ENCODE results near the gene PAIP1. TPM values are rescaled to one million over a fixed set of nuclear protein-coding genes. Genes with fewer than 3 reads are reported as not detected.
"Not testable (repeated sequence)": the region's sequence is repeated elsewhere in the genome, so short reads cannot be mapped to it uniquely, and the experiment has no call there.

Gene PAIP1
- total RNA-seq, 2 experiments from 2014 or later, result 44.2 to 69.2 TPM

DNA sequence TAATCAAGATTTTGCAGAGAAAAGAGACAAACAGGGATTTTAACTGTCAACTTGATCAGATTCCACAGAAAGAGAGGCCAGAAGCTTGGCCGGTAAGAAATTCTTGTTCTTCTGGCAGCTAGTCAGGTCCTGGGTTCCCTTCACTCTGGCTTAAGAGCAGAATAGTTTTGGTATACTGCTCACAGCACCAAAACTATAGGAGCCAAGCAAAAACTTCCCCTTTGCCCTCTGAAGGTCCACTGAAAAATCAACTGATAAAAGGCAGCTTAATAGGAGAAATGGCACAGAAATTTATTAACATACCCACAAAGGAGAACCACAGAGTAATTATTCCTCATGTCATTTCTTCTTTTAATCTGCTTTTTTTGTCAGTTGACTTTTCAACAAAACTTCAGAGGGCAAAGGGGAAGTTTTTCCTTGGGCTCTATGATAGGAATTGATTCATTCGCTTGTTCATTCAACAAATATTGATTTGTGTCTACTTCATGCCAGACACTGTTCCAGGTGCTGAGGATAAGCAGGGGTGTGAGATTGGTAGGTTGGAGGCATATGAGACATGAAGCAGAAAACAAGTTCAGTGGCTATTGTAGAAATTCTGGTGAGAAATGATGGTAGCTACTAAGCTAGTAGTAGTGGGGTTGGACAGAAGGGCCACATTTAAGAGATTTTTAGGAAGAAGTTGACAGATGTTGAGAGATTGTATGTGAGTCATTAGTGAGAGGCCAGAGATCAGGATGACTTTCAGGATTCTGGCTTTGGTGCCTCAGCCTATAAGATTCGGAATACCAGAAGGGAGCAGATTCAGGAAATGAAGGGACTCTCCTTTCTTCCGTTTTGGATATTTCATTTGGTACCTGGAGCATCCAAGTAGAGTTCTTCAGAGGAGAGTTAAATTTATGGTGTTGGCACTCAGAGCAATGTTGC, 25.5 kb upstream of the PAIP1 start:
- BruUV-seq (replicated peaks), result TSS peak; percentile 44
- intact Hi-C loops (cut with micrococcal nuclease; ENCODE audit: unreplicated experiment), result no loop called here
- Histone ChIP-seq H2AFZ (ENCODE audit: low read length) (no peak overlapping the region), H3K9me2 (ENCODE audit: insufficient read depth, low read length) (no peaks in the 10 kb centered on the region), H3K4me1 (ENCODE audit: insufficient read depth, low read length, poor library complexity, severe bottlenecking) (no peaks in the 10 kb centered on the region), H3K36me3 (ENCODE audit: insufficient read depth, low read length) (peaks cover 23% of the 10 kb centered on the region), H3K9me3 (ENCODE audit: low read length) (no peaks in the 10 kb centered on the region), H3K27ac (ENCODE audit: low read depth, low read length, poor library complexity, severe bottlenecking) (no peak overlapping the region), H3K4me3 (ENCODE audit: low read depth, low read length, poor library complexity, severe bottlenecking) (no peak overlapping the region), H3K79me2 (ENCODE audit: insufficient read depth, low read depth, low read length) (no peaks in the 10 kb centered on the region), H3K4me2 (ENCODE audit: low read length) (no peak overlapping the region), H4K20me1 (ENCODE audit: insufficient read depth, low read length) (no peaks in the 10 kb centered on the region)
- TF ChIP-seq EZH2phosphoT487 (IDR thresholded peaks at IDR 0.05; ENCODE audit: borderline replicate concordance, low read depth, low read length), result no peak
- no peak for TF ChIP-seq CTCF (conservative IDR thresholded peaks at IDR 0.05; ENCODE audit: low read length)
- CTCF ChIA-PET (ENCODE audit: unreplicated experiment), result no interaction called here
- POLR2A ChIA-PET, result interaction anchor here (0.5 to 1.1 kb wide), 2 partner anchors 18 to 23 kb away, joined by 3 read pairs; no protein-coding TSS in a partner anchor
- no peak for DNase-seq (ENCODE audit: low spot score)

DNA sequence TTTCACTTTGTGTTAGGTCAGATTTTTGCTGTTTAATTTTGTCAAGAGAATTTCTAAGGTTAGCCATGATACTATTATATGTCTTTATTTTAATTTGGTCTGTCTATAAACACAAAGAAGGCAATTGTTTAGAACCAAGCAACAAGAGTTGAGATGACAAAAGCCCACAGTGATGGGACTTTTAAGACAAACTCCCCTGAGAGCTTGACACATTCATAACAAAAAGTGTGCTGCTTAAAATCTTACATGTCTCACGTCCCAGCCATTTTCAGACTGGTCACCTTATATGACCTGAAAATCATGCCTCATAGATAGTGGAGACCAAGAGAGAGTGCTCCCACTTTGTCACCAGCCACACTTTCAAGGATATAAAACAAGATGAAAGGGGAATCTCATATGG, 24.5 kb upstream of the PAIP1 start:
- H3K9me2 ChIP-seq (ENCODE audit: insufficient read depth, low read length), result no peaks in the 10 kb centered on the region
- no peak overlapping the region for H2AFZ ChIP-seq (ENCODE audit: low read length)
- ChIA-PET CTCF (ENCODE audit: unreplicated experiment) (no interaction called here), POLR2A (no interaction called here)
- no peaks in the 10 kb centered on the region for H4K20me1 ChIP-seq (ENCODE audit: insufficient read depth, low read length)
- H3K9me3 ChIP-seq (ENCODE audit: low read length), result no peaks in the 10 kb centered on the region
- H3K36me3 ChIP-seq (ENCODE audit: insufficient read depth, low read length), result peaks cover 33% of the 10 kb centered on the region
- no peak overlapping the region for H3K4me2 ChIP-seq (ENCODE audit: low read length)
- no peaks in the 10 kb centered on the region for H3K4me1 ChIP-seq (ENCODE audit: insufficient read depth, low read length, poor library complexity, severe bottlenecking)
- no TSS peak for BruUV-seq (replicated peaks)
- no peaks in the 10 kb centered on the region for H3K79me2 ChIP-seq (ENCODE audit: insufficient read depth, low read depth, low read length)
- no peak overlapping the region for H3K27ac ChIP-seq (ENCODE audit: low read depth, low read length, poor library complexity, severe bottlenecking)
- H3K4me3 ChIP-seq (ENCODE audit: low read depth, low read length, poor library complexity, severe bottlenecking), result no peak overlapping the region
- no peak for DNase-seq (ENCODE audit: low spot score)
- no peak for TF ChIP-seq CTCF (conservative IDR thresholded peaks at IDR 0.05; ENCODE audit: low read length)
- no peak for TF ChIP-seq EZH2phosphoT487 (IDR thresholded peaks at IDR 0.05; ENCODE audit: borderline replicate concordance, low read depth, low read length)
- intact Hi-C loops (cut with micrococcal nuclease; ENCODE audit: unreplicated experiment), result no loop called here

GRCh38 chr5:43580402-43581210, 23.7 kb upstream of the PAIP1 start:
- CTCF ChIA-PET (ENCODE audit: unreplicated experiment); H3K4me1 ChIP-seq (ENCODE audit: insufficient read depth, low read length, poor library complexity, severe bottlenecking); H4K20me1 ChIP-seq (ENCODE audit: insufficient read depth, low read length); intact Hi-C loops (cut with micrococcal nuclease; ENCODE audit: unreplicated experiment); H3K9me3 ChIP-seq (ENCODE audit: low read length); H2AFZ ChIP-seq (ENCODE audit: low read length); H3K27ac ChIP-seq (ENCODE audit: low read depth, low read length, poor library complexity, severe bottlenecking); H3K4me3 ChIP-seq (ENCODE audit: low read depth, low read length, poor library complexity, severe bottlenecking); DNase-seq (ENCODE audit: low spot score); H3K9me2 ChIP-seq (ENCODE audit: insufficient read depth, low read length); H3K4me2 ChIP-seq (ENCODE audit: low read length); H3K79me2 ChIP-seq (ENCODE audit: insufficient read depth, low read depth, low read length): not testable (repeated sequence)
- H3K36me3 ChIP-seq (ENCODE audit: insufficient read depth, low read length), result peaks cover 37% of the 10 kb centered on the region
- POLR2A ChIA-PET, result interaction anchor here (0.7 to 1.3 kb wide), 2 partner anchors 16 to 28 kb away, joined by 3 read pairs; no protein-coding TSS in a partner anchor
- TSS peak; percentile 4 for BruUV-seq (replicated peaks)

Data from OCI-LY7 (cell line).